ENCODE measurements around the gene TAS2R38. TPM values are rescaled to one million over a fixed set of nuclear protein-coding genes. Genes with fewer than 3 reads are reported as not detected.

TAS2R38 gene
- not detected in 2 replicates for total RNA-seq

DNA sequence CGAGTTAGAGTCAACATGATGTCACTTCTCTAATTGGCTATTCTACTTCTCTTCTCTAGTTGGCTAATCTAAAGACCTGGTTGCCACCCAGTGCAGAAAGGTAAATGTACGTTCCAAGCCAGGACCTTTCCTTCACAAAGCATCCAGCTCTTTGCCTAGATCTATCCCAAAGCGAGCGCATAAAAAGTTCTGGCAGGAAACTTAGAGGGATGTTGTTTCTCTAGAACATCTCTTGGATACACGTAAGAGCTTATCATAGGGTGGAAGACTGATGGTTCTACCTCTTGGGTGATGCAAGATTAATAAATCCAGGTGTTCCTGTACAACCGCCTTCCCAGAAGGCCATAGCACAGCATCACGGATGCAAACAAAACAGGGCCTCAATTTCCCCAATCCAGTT, at the start of gene TAS2R38:
TSS of gene TAS2R38 (minus strand) at position 101 of the 400 bp plus-strand sequence. CDS start at position 17, 84 bp downstream.

DNA sequence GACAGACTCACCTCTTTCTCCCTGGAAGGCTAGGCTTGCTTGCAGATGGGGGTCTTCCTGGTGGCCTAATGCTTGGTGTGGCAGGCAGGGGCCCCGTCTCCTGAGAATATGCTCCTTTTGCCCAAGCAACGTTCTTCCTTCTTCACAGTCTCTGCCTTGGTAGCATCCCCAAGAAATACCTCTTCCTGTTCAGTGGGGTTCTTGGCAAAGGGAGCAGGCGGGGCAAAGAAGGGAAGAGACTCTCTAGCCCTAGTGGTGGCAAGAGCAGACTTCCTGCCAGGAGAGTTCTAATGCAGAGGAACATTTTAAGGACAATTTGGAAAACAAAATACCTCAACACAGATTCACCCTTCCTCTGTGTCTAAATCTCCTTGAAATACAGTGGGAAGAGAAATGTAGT, 26.8 kb downstream of the TAS2R38 start, which contains the start of gene CLEC5A:
TSS of gene CLEC5A (minus strand) at position 179 of the 400 bp plus-strand sequence. CDS start 682 bp downstream, outside the sequence.

Other genes with a start within 250 kb of the TAS2R38 start
- gene SSBP1, start 235.4 kb downstream of the TAS2R38 start, total RNA-seq, result 121 and 139 TPM in 2 replicates
- gene TAS2R3, start 209.7 kb downstream of the TAS2R38 start, total RNA-seq, result 2.9 and 4.1 TPM in 2 replicates
- 2.4 and 3.8 TPM in 2 replicates for gene TAS2R4, start 197.1 kb downstream of the TAS2R38 start, total RNA-seq
- 1.9 and 2.6 TPM in 2 replicates for gene TAS2R5, start 183.6 kb downstream of the TAS2R38 start, total RNA-seq
- gene PRSS37, start 132.3 kb downstream of the TAS2R38 start, total RNA-seq, result not detected in 2 replicates
- 0.11 and 0.13 TPM in 2 replicates for gene OR9A4, start 57.4 kb downstream of the TAS2R38 start, total RNA-seq
- gene CLEC5A, start 26.8 kb downstream of the TAS2R38 start, total RNA-seq, result not detected in 2 replicates
- 0.43 TPM in 1 of 2 replicates, not detected in the other for gene MGAM, start 22.1 kb upstream of the TAS2R38 start, total RNA-seq
- not detected in 2 replicates for gene MGAM2, start 137.9 kb upstream of the TAS2R38 start, total RNA-seq

All from articular chondrocyte of knee joint (primary cell).